ENCODE results near the gene TRERF1. TPM values are rescaled to one million over a fixed set of nuclear protein-coding genes. Genes with fewer than 3 reads are reported as not detected.

TRERF1 gene
- total and polyA plus RNA-seq, 2 experiments from 2014 or later: 11.2 to 20.6 TPM

- Histone ChIP-seq H3K27ac (ENCODE audit: low read depth) (no peak overlapping the region), H4K20me1 (replicated peaks; ENCODE audit: insufficient read depth) (peaks cover 13% of the 10 kb centered on the region; the same call in 1 of the 2 replicates), H3K4me2 (no peak overlapping the region), H3K4me3 (no peak overlapping the region), H3K36me3 (ENCODE audit: insufficient read depth) (peaks cover 2% of the 10 kb centered on the region; the same call in 1 of the 2 replicates), H3K27me3 (ENCODE audit: insufficient read depth) (no peaks in the 10 kb centered on the region), H3K9me2 (ENCODE audit: insufficient read depth) (no peaks in the 10 kb centered on the region), H3F3A (replicated peaks; ENCODE audit: low read depth) (no peaks in the 10 kb centered on the region), H3K4me1 (ENCODE audit: insufficient read depth) (peaks cover 33% of the 10 kb centered on the region), H3K79me2 (replicated peaks; ENCODE audit: insufficient read depth) (peaks cover 53% of the 10 kb centered on the region), H2AFZ (no peak overlapping the region)
- no peak for DNase-seq (ENCODE audit: low spot score)
- TF ChIP-seq ZNF462 (CRISPR knock-in tag; IDR thresholded peaks at IDR 0.05) (no peak), ZNF114 (CRISPR knock-in tag; IDR thresholded peaks at IDR 0.05) (no peak), CREB1 (CRISPR knock-in tag; IDR thresholded peaks at IDR 0.05; ENCODE audit: low read depth) (no peak), ZNF331 (CRISPR knock-in tag; IDR thresholded peaks at IDR 0.05; ENCODE audit: low read depth) (no peak), REST (IDR thresholded peaks at IDR 0.05; ENCODE audit: unreplicated experiment) (no peak), POLR2AphosphoS5 (IDR thresholded peaks at IDR 0.05; ENCODE audit: low read depth) (no peak), CTCF (conservative IDR thresholded peaks at IDR 0.05; ENCODE audit: low read depth in 2 of 2) (no peak)
- peaks cover 36% of the 10 kb centered on the region for H3K4me1 Mint-ChIP-seq
- ATAC-seq: peak; percentile 40
- H3K27ac Mint-ChIP-seq: no peak overlapping the region
- H3K9me3 Mint-ChIP-seq: no peaks in the 10 kb centered on the region
- peaks cover 28% of the 10 kb centered on the region for H3K36me3 Mint-ChIP-seq (ENCODE audit: low read depth)
- H3K27me3 Mint-ChIP-seq (ENCODE audit: insufficient read depth, low read depth, poor library complexity): peaks cover 4% of the 10 kb centered on the region
- H3K4me3 Mint-ChIP-seq: no peak overlapping the region
Observed at GRCh38 chr6:42301986-42302385, 149.7 kb downstream of the TRERF1 start.

Measured in GM23338 (cell line).